GM18520 (cell line): ENCODE results near the gene DPP10.
"Not testable (repeated sequence)": the region's sequence is repeated elsewhere in the genome, so short reads cannot be mapped to it uniquely, and the experiment has no call there.

ENCODE experiments used
- ATAC-seq: cut with Tn5 transposase; IDR thresholded peaks from one replicate; pipeline ENCODE4 v1.9.1; 2021; ENCODE audit not compliant: unreplicated experiment

The DPP10 gene

DNA sequence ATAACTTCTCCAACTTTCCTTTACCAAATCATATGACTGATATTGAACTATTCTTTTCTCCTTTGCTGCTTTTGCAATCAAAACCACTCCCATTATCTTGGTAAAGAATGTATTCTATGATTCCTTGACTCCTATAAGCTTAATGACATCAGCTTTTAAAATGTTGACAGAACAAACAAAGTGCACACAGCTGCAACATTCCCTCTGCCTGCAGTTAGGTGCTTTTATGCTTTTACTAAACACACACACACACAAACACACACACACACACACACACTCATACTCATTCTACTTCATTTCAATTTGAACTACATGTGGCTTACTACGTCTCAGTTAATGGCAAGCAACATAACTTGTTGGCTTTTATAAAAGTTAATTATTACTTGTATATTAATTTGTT, 946.6 kb downstream of the DPP10 start:
- ATAC-seq, result no peak

DNA sequence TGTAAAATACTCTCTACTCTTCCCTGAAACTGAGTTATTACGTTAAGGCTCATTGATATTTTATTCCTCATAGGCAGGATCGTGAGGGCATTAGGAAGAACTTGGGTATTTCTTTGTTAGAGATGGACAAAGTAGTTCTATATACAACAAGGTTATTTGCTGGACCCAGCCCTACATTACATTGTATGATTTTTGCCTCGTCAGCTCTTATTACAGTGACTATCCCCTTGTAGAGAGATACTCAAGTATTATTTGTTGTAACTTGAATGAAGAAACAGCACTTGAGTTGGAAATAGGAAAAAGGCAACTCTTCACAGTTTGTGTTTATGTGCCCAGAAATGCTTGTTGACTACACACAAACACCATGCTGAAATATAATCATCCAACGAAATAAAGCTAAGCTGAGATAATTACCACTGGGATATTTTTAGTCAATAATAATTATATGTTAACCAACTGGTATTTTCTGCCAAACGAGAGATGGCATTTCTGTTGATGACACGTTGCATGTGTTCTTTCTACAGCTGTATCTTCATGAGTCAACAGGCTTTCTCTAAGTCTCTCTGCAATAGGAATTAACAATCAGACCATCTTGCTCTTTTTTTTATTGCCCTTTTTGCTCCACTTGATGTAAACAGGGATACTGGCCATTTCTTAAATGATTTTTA, 947.6 kb downstream of the DPP10 start:
- no peak for ATAC-seq

DNA sequence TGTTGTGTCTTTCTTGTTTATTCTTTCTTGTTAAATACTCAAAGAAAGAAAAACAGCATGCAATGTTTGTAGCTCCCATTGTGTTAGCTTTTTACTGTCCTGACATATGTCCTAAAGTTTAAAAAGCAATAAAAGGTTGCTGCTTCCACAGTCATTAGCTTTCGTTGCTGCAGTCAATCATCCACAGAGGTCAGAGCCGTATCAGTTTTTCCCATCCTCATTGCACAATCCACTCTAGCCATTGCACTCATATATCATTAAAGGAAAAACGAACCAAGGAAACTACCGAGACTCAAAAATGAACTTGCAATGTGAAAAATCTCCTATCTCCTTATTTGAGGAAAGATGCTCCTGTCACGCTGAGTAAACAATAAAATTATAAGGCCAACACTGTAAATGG, 954.1 kb downstream of the DPP10 start:
- no peak for ATAC-seq

DNA sequence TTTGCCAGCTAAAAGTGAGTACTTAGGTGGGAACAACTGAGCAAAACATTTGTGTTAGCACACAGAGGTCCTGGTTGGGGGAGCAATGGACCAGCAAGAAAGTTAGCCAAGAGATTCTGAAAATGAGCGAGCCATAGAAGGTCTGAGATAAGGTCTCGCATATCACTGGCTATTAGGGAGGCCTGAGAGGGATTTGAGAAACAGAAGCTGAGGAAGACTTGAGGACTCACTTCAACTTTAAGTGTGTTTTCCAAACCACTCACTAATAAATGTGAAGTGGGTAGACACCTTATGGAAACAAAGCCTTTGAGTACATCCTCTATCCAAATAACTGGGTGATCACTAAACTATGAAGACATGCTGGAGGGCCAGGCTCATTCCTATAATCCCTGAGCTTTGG, 958.5 kb downstream of the DPP10 start:
- no peak for ATAC-seq

DNA sequence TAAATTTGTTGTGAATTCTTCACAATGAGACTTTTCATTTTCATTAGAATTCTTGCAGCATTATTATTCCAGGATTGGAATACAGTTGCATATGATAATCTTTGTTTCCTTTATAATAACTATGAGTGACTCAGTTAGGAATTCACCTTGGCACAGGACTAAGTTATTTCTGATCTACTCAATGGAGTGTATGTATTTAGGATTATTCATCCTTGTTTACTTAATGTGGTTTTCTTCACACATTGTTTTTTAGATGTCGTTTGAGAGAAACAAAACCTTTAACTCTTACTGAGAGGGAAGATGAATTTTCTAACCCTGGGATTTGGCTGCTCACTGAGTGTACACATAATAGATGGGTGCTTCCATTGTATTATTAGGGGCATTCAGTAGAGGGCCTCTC, 970.1 kb downstream of the DPP10 start:
- no peak for ATAC-seq

DNA sequence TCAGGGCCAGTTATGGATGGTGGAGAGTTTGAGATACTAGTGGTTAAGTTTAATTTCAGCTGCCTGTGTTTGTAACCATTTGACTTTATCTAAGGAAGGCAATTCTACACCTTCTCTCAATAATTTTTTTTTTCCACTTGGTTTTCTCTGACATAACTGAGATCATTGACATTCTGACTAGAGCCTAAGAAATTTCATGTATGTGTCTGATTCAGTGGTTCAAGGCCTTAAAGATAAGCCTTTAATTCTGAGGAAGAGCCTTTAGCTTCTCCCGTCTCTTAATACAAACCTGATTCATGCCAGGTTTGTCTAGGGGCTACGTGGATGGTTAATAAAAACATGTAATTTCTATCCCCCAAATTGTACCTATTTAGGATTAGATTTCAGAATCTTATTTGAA, 971.4 kb downstream of the DPP10 start:
- no peak for ATAC-seq

DNA sequence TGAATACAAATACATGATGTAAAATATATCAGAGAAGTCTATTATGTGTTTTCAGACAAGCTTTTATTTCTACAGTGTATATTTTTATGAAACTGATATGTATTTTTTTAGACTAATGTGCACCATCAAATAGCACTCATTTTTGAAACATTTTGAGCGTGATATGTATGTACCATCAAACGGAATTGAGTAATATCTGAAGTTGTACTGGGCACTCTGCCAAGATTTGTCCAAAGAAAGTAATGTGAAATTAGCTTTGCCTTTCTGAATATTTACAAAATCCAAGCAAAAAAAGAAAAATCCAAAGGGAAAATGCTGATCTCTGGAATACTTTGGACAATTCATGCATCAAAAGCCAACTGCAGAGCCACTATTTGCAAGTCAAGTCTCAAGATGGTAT, 972.0 kb downstream of the DPP10 start:
- no peak for ATAC-seq

DNA sequence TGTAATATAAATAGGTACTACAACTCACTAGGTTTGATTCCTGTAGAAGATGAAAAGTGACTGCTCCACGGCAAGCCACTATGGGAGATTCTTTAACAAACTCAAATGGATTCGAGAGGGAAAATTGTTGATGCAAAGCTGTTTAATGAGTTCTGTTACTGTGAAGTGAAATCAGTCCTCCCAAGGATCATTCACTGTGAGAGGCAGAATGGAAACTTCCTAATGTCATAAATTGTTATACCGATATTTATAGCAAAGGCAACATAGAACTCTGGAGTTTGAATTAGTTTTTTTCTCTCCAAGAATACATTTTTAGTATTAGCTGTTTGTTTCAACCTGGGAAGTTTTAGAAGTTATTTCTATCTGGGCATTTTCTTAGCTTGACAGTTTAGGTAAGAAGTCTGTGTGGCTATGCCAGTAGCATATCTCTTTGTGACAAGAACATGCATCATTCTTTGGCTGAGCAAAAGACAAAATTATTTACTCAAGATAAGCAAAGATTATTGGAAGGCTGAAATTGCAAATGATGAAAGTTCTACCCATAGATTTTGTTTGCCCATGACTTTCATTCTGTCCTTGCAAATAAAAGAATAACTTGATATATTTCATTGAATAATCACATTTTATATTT, 979.7 kb downstream of the DPP10 start:
- no peak for ATAC-seq

DNA sequence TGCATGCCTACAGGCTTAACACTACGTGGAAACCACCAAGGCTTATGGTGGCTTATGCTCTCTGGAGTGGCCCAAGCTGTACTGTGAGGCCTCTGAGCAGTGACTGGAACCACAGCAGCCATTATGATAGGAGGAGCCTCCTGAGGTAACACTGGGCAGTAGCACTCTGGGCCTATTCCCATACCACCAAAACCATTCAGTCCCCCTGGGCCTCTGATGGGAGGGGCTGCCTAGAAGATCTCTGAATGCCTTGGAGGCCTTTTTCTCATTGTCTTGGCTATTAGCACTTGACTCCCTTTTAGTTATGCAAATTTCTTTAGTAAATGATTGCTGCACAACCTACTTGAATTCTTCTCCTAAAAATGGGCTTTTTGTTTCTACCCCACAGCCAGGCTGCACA, 985.0 kb downstream of the DPP10 start:
- ATAC-seq, result no peak

DNA sequence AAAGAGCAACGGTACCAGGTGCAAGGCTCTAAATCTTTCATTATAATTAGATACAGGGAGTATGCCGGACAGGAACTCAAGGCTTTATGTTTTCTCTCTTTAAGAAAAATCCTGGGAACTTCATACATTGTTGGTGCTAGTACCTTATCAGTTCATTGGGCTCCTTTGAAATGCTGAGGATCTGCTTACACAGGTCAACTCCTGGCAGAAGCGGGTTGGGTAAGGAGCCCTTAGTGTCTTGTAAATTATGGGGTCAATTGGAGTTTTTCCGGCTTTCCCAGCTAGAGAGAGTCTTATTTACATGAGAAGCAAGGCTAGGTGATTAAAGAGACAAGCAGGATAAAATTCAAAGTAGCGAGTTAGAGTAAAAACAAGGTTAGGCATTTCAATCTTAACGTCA, 998.3 kb downstream of the DPP10 start:
- not testable (repeated sequence) for ATAC-seq

DNA sequence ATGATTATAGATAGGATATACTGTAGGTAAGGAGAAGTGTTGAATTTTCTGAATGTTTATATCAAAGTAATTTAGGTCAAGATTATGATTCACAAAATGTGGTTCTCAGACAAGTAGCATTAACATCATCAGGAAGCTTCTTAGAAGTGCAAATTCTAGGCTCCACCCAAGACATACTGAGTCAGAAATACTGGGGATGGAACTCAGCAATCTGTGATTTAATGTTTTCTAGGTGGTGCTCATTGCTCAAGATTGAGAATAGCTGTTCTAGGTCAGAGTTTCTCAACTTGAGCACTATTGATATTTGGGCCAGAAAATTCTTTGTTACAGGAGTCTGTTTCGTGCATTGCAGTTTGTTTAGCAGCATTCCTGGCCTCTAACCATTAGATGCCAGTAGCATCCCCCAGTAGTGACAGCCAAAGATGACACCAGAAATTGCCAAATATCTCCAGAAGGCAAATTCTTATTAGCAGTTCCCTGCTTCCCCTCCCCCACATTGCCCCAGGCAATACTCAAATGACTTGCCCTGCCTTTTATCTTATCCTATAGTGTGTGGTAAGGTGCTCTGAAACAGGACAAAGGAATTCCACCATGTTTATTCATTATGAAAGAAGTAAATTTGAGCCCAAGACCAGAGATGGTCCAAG, 1001.2 kb downstream of the DPP10 start:
- no peak for ATAC-seq

DNA sequence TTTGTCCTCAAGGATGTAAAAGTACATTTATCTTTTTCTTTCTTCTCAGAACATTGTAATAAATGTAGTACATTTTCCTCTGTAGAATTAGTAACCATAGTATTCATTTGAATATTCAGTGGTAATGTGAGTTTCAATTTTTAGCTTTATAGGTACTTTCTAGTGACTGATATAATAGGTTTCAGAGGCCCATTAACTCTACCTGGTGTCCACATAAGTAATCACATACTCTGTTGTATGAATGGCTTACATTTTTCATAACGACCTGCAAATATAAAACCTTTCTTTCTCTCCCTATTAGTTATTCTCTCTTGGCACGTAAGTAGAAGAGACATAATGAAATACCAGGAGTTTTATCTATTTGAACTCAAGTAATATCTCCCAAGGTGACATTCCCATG, 1017.6 kb downstream of the DPP10 start:
- ATAC-seq, result no peak

DNA sequence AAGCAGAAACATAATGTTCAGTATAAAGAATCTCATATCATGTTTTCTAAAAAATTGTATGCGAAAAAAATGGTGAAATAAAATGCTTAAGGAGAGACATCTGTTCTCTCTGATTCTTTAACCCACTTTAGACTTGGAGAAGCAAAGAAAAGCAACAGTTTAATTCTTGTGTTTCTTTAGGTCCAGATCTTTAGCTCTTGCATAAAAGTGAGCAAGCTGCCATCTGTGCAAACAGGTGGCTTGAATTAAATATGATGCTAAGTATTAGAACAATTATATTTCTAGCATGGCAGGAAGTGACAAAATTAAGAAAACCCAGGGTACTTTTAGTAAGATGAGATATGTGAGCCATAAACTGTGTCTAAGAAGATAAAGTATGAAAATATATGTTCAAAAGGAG, 1038.3 kb downstream of the DPP10 start:
- ATAC-seq, result no peak

DNA sequence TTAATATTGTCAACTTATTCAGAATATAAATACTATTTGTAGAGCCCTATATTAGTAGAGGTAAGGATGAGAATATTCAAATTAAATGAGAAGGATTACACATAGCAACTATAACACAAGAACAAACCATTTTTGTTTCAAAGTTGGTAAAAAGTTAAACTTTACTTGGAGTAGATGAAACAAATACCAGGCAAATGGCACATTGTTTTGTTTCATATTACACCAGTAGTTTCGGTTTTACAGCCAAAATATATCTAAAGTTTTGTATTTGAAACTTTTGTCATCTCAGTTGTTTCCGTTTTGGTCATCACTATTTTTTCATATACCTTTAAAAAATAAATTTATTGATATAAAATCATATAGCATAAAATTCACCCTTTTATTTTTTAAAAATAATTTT, 1039.4 kb downstream of the DPP10 start:
- ATAC-seq, result no peak

DNA sequence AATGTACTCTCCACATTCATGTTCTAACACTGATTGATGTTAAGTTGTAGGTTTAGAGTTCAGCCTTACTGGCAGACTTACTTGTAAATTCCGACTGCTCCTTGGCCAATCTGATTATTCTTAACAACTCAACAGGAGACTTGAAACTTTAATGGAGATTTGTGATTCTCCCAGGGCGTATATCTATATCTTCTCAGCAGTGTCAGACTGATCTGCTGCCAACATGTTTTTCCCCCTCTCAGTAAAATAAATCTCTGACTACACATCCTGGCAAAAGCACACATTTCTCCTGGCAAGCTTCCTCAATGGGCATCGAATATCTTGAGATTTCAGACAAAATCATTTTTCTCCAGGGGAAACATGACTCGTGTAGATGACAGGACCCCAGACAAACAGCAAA, 1041.2 kb downstream of the DPP10 start:
- ATAC-seq, result no peak

DNA sequence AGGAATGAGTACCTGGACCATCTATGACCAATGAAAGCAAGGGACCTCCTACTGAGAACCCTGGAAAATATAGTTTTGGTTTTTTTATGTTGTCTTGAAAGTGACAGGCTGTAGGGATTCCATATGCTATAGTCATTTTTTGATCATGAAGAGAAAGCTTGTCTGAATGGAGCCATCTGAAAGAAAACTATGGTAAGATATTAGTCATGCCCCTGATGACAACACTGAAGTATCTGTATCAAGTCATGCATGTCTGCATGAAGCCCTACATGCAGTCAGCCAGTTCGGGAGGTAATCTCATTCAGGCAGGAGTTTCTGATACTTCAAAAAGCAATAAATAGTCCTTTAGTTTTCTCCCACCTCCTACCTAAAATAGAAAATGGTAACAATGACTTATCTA, 1042.0 kb downstream of the DPP10 start:
- no peak for ATAC-seq

DNA sequence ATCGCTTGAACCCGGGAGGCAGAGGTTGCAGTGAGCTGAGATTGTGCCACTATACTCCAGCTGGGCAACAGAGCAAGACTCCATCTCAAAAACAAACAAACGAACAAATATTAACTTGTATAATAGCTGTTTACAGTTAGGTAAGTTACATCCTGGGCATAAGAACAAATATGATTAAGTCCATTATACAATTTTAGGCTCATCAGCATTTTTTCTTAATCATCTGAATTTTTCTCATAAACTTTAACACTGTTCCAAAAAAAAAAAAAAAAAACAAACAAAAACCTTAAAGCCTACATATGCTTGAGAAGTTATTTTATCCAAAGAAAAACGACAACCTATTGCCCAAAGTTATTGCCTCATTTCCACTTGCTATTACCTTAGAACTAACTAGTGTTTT, 1042.5 kb downstream of the DPP10 start:
- no peak for ATAC-seq

DNA sequence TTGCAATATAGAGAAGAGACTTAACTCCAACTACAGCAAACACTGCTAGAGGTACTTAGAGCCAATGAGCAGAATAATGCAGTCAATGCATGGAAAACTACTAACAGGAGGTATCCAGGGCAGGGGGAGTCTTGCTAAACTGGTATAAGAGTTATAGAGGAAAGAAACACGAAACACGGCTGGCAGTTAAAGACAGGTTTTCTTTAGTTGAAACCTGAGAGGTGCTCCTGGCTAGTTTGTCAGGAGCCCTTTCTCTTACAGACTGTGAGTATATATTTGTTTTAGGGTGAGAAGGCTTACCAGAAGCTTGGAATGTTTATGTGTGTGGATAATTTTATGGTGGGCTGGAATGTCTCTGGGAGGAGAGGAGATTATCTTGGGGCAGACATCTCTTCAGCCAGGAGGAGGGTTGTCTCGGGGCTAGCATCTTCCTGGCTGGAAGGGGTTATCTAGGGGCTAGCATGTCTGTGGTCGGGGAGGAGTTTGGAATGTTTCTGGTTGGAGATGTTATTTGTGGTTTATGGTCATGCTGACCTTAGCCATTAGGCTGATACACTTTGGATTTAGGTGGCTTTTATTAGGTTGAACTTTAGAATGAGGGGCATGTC, 1048.8 kb downstream of the DPP10 start:
- ATAC-seq, result no peak

DNA sequence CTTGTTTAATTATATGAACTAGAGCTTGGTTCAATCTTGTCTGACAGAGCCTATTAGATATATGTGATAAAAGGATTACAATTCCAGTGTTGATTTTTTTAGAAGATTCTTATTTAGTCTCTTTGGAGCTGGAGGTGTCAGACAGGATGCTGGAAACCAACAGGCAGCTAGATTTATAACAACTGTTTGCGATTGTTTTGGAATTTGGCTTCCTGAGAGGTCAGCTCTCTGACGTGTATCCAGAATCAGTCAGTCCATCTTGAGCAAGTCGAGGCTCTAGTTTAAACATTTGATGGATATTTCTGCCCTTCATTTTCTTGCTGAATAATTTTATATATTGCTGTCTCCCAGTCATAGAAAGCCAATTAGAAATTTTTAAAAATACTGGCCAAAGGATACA, 1062.9 kb downstream of the DPP10 start:
- no peak for ATAC-seq

DNA sequence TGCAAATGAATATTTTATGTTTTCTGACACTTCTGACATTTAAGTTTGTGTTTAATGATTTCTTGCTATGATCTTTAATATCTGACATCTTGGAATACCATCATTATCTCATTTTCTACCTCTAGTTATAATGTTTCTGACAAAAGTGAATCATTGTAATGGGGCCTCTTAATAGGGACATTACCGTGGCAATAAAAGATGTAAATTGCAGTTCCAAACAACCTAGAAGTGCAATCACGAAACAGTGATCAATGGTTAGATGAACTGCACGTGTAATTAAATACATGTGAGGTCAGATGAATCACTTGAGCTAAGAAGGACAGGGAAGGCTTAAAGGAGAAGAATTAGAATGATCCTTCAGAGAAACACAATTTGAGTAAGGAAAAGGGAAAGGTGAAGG, 1078.3 kb downstream of the DPP10 start:
- no peak for ATAC-seq

DNA sequence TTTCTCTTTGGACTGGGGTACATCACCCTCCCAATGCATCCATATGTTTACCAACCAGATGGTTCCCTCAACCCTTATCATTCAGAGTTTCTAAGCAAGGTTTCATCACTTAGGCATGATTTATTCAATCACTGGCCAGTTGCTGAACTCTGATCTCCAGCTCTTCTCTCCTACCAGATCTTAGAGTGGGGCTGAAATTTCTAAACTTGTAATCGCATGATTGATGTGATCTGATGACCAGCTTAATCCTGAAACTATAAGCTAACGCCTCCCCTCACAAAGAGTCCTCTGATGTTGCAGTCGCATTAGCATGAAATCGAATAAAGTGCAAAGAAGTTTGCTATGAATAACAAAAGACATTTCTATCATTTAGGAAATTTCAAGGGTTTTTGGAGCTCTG, 1082.0 kb downstream of the DPP10 start:
- no peak for ATAC-seq

DNA sequence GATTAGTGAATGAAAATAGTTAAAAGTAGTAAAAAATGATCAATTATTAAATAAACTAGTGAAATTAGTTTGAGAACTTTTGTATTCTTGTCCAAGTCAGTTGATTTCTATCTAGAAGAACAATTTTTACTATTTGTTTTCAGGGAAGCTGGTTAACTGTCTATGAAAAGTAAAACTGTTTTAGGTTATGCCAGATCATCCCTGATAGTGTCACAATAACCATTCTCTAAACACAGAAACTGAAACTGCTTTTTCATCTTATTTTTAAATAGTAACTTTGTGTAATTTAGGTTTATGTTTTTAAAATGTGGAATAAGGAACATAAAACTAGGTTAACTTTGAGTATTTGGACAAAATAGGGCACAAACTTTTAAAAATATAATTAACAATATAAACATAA, 1087.2 kb downstream of the DPP10 start:
- no peak for ATAC-seq
